Renal cortex interstitium (tissue), 11 donors: ENCODE data around the gene PRMT5. TPM values are rescaled to one million over a fixed set of nuclear protein-coding genes. Genes with fewer than 3 reads are reported as not detected.
A peak's percentile ranks its signal among the peaks of the same experiment; 100 is the strongest.

Experiments used
- DNase-seq, 11 donors: peaks; one replicate each; pipeline ENCODE4 v3.0.0-alpha.2; 2013; ENCODE audit warnings: low read depth in 9 of 11, low spot score in 4 of 11; ENCODE audit errors: extremely low read depth in 1 of 11
- polyA plus RNA-seq, 3 donors: library from polyadenylated mRNA; unstranded; fragments of 120-200 nt; gene quantifications; one replicate each; pipeline ENCODE4 v1.2.1, GENCODE V29; 2013; ENCODE audit not compliant: insufficient read length in 3 of 3

Gene PRMT5
- polyA plus RNA-seq, 3 donors: 147 to 158 (median 149) TPM

- no peak for DNase-seq
These were observed 20.6 kb downstream of the PRMT5 start for GRCh38 chr14:22908601-22909000.

GRCh38 chr14:22907429-22907828, 21.7 kb downstream of the PRMT5 start:
- DNase-seq: no peak

- DNase-seq: no peak
These were observed 23.1 kb downstream of the PRMT5 start for GRCh38 chr14:22906073-22906472.

GRCh38 chr14:22905627-22906026, 23.5 kb downstream of the PRMT5 start:
- DNase-seq: no peak

- no peak for DNase-seq
These were observed 25.5 kb downstream of the PRMT5 start for GRCh38 chr14:22903742-22904087.

- no peak for DNase-seq
These were observed 27.4 kb downstream of the PRMT5 start for GRCh38 chr14:22901799-22902198.

GRCh38 chr14:22900081-22900799, 28.9 kb downstream of the PRMT5 start:
- peak in 4 of 11 donors; percentile 29 to 61 (median 44) for DNase-seq

GRCh38 chr14:22898302-22899090, 30.7 kb downstream of the PRMT5 start:
- no peak for DNase-seq

- no peak for DNase-seq
These were observed 31.8 kb downstream of the PRMT5 start for GRCh38 chr14:22897357-22897756.

GRCh38 chr14:22896760-22897159, 32.4 kb downstream of the PRMT5 start:
- DNase-seq: no peak

- no peak for DNase-seq
These were observed 32.8 kb downstream of the PRMT5 start for GRCh38 chr14:22896356-22896755.

- DNase-seq: no peak
These were observed 33.8 kb downstream of the PRMT5 start for GRCh38 chr14:22895402-22895801.

- DNase-seq: no peak
These were observed 35.5 kb downstream of the PRMT5 start for GRCh38 chr14:22893706-22894105.

- no peak for DNase-seq
These were observed 36.7 kb downstream of the PRMT5 start for GRCh38 chr14:22892488-22892887.

GRCh38 chr14:22890416-22890815, 38.8 kb downstream of the PRMT5 start:
- no peak for DNase-seq

- no peak for DNase-seq
These were observed 40.5 kb downstream of the PRMT5 start for GRCh38 chr14:22888662-22889061.

- DNase-seq: no peak
These were observed 41.2 kb downstream of the PRMT5 start for GRCh38 chr14:22887990-22888378.

- peak; percentile 67 to 92 (median 81) for DNase-seq
These were observed 41.8 kb downstream of the PRMT5 start for GRCh38 chr14:22887260-22887989.

- DNase-seq: peak in 8 of 11 donors; percentile 41 to 80 (median 72)
These were observed 42.5 kb downstream of the PRMT5 start for GRCh38 chr14:22886500-22887259.
